ENCODE measurements around the gene TBX6. TPM values are rescaled to one million over a fixed set of nuclear protein-coding genes. Genes with fewer than 3 reads are reported as not detected.

TBX6 gene
- total and polyA plus RNA-seq, 2 of the 4 experiments (the other 2 are of a cell fraction) = 0.10 TPM; not detected in 1

- Histone ChIP-seq H4K8ac (ENCODE audit: low read depth in 2 of 2, low read length in 2 of 2) (no peak overlapping the region), H2BK20ac (ENCODE audit: low read depth, low read length) (no peak overlapping the region), H3K4me3 (ENCODE audit: insufficient read depth, low read depth, low read length) (no peak overlapping the region), H3K79me1 (ENCODE audit: low read depth in 1 of 2, low read length in 2 of 2) (peaks cover 0 to 6% of the 10 kb centered on the region in 2 experiments; a peak in 2 of 4 replicates), H3K4ac (ENCODE audit: low read depth, low read length) (no peak overlapping the region), H3K56ac (ENCODE audit: extremely low read depth, insufficient read depth, low read length) (no peak overlapping the region), H4K91ac (ENCODE audit: insufficient read depth, low read depth, low read length) (no peak overlapping the region), H3K18ac (ENCODE audit: low read depth, low read length) (no peak overlapping the region), H3K4me1 (ENCODE audit: control insufficient read depth, insufficient read depth, low read length) (peaks cover 3% of the 10 kb centered on the region; the same call in 1 of the 2 replicates), H2BK15ac (ENCODE audit: low read depth, low read length) (no peak overlapping the region), H3K23ac (ENCODE audit: low read depth, low read length) (no peak overlapping the region), H4K5ac (ENCODE audit: low read depth, low read length) (no peak overlapping the region), H3K4me2 (ENCODE audit: low read depth, low read length) (no peak overlapping the region), H4K20me1 (ENCODE audit: insufficient read depth, low read length) (peaks cover 12% of the 10 kb centered on the region), H3K27me3 (ENCODE audit: control insufficient read depth, insufficient read depth, low read length) (no peaks in the 10 kb centered on the region), H3K9ac (ENCODE audit: low read depth, low read length) (no peak overlapping the region), H3K27ac (ENCODE audit: insufficient read depth, low read length) (no peak overlapping the region), H2AK5ac (ENCODE audit: low read depth, low read length) (no peak overlapping the region), H3K36me3 (ENCODE audit: control insufficient read depth, insufficient read depth, low read length) (peaks cover 27% of the 10 kb centered on the region), H3K9me1 (ENCODE audit: insufficient read depth, low read length) (no peaks in the 10 kb centered on the region), H2BK120ac (ENCODE audit: low read depth, low read length) (no peak overlapping the region), H2BK5ac (ENCODE audit: low read depth, low read length, poor library complexity, severe bottlenecking) (no peak overlapping the region), H2AK9ac (replicated peaks; ENCODE audit: low read depth, low read length, poor library complexity) (no peak overlapping the region), H3K14ac (replicated peaks; ENCODE audit: low read depth, low read length) (no peak overlapping the region), H3K9me3 (ENCODE audit: control insufficient read depth, insufficient read depth, low read length) (no peaks in the 10 kb centered on the region), H2AFZ (replicated peaks; ENCODE audit: low read length, poor library complexity) (peak overlapping the region; percentile 46)
- ChIA-PET POLR2A (ENCODE audit: unreplicated experiment) (no interaction called here), CTCF (no interaction called here)
- no peak for ATAC-seq (ENCODE audit: low read depth)
- dilution Hi-C loops (cut with HindIII; ENCODE audit: low sequenced_read_pairs, unreplicated experiment) = no loop called here
- no peak for DNase-seq
- no CpG with 5 or more reads among the region's 10 CpGs for WGBS, 2 experiments (ENCODE audit: extremely low coverage in 2 of 2, insufficient read length in 1 of 2)
- in situ Hi-C loops (cut with MboI; ENCODE audit: low sequenced_read_pairs) = no loop called here
- BruUV-seq (replicated peaks) = no TSS peak
- peak; percentile 89 for TF ChIP-seq MAFK (IDR thresholded peaks at IDR 0.05; ENCODE audit: low read depth, low read length)
- TF ChIP-seq RFX5 (IDR thresholded peaks at IDR 0.05; ENCODE audit: low read depth, low read length) = no peak
- intact Hi-C loops (cut with micrococcal nuclease) = no loop called here
These were observed 3.4 kb downstream of the TBX6 start for GRCh38 chr16:30088237-30088831.
